Stimulated activated CD8-positive, alpha-beta memory T cell treated with anti-CD3 and anti-CD28 coated beads, Interleukin-2, amount 100 ng/mL, for 48 hours (primary cell): ENCODE measurements around the gene RBM20.
"Not testable (repeated sequence)": the region's sequence is repeated elsewhere in the genome, so short reads cannot be mapped to it uniquely, and the experiment has no call there.

Source experiments
- DNase-seq, 2 donors: peaks; one replicate each; pipeline ENCODE4 v3.0.0-alpha.2; 2020; ENCODE audit warnings: low read depth in 2 of 2

Gene RBM20

GRCh38 chr10:110704906-110705476 is 60.9 kb downstream of the RBM20 start:
- no peak for DNase-seq

GRCh38 chr10:110705596-110705995 is 61.5 kb downstream of the RBM20 start:
- DNase-seq, result not testable (repeated sequence)

- DNase-seq, result no peak
Measured at GRCh38 chr10:110706690-110707098, 62.6 kb downstream of the RBM20 start.

- no peak for DNase-seq
Measured at GRCh38 chr10:110708776-110709443, 64.8 kb downstream of the RBM20 start.

GRCh38 chr10:110709444-110709828 is 65.3 kb downstream of the RBM20 start:
- DNase-seq, result no peak

- no peak for DNase-seq
Measured at GRCh38 chr10:110709964-110710587, 65.9 kb downstream of the RBM20 start.

- DNase-seq, result no peak
Measured at GRCh38 chr10:110710621-110711020, 66.5 kb downstream of the RBM20 start.

- no peak for DNase-seq
Measured at GRCh38 chr10:110711382-110711781, 67.2 kb downstream of the RBM20 start.

GRCh38 chr10:110714356-110714755 is 70.2 kb downstream of the RBM20 start:
- DNase-seq, result no peak

GRCh38 chr10:110717781-110718589 is 73.8 kb downstream of the RBM20 start:
- DNase-seq, result no peak

- no peak for DNase-seq
Measured at GRCh38 chr10:110721406-110722038, 77.4 kb downstream of the RBM20 start.

GRCh38 chr10:110723224-110723891 is 79.2 kb downstream of the RBM20 start:
- DNase-seq, result no peak

GRCh38 chr10:110724116-110724921 is 80.2 kb downstream of the RBM20 start:
- no peak for DNase-seq

GRCh38 chr10:110724937-110725336 is 80.8 kb downstream of the RBM20 start:
- no peak for DNase-seq

- no peak for DNase-seq
Measured at GRCh38 chr10:110725801-110726630, 81.9 kb downstream of the RBM20 start.

GRCh38 chr10:110727785-110728184 is 83.6 kb downstream of the RBM20 start:
- not testable (repeated sequence) for DNase-seq

- no peak for DNase-seq
Measured at GRCh38 chr10:110730345-110731050, 86.4 kb downstream of the RBM20 start.

GRCh38 chr10:110733218-110733952 is 89.2 kb downstream of the RBM20 start:
- no peak for DNase-seq
